Activated CD4-positive, CD25-positive, alpha-beta regulatory T cell treated with anti-CD3 and anti-CD28 coated beads, Interleukin-2, amount 50 U/mL, for 16 hours (primary cell): ENCODE data around the gene TMEM204.

Source experiments
- DNase-seq: peaks from one replicate; pipeline ENCODE4 v3.0.0-alpha.2; 2020; ENCODE audit warnings: low read depth, low spot score

The TMEM204 gene

DNA sequence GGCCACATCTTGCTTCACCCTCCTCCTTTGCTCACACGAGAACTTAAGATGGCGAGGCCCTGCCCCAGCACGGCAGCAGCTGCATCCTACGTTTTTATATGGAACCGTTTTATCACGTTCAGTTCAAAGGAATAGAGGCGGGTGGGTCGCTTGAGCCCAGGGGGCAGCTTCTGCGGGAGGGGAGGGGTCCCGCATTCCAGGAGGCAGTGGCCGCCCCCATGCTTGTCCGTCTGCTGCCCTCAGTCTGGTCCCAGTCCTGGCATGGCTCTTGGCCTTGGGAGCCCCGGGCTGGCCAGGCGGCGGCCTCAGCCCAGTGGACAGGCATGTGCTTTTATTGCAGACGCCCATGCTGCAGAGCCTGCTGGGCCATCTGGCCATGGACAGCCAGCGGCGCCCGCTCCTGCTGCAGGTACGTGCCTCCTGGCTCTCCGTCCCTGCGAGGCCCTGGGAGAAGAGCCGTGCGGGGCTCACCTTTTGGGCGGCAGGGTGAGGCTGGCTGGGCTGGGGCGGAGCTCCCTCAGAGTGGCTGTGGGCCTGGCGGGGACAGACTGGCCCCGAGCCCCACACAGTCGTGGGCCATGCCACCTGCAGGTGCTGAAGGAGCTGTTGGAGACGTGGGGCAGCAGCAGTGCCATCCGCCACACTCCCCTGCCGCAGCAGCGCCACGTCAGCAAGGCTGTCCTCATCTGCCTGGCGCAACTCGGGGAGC lies 33.6 kb upstream of the TMEM204 start:
- no peak for DNase-seq

DNA sequence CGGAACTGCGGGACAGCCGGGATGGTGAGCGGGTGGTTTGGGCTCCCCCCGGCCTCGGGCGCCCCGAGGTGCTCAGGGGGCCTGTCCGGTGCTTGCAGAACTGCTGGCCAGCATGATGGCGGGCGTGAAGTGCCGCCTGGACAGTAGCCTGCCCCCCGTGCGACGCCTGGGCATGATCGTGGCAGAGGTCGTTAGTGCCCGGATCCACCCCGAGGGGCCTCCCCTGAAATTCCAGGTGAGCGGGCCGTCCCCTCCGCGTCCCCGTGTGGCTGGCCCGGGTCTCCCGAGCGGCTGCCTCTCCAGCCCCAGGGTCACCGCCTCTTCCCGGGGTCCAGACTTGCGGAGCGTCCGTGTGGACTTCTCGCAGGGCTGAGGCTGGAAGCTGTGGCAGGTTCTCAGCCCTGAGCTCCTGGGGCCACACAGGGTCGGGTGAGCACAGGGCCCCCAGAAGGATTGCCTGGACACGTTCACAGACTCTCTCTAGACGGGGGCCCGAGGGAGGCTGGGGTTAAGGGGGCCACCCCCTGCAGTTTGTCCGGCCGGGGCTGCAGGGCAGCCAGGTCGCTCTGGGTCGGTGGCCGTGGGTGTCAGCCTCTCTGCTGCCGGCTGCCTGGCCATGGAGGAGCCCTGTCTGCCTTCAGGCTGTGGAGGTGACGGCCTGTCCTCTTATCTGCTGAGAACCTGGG lies 32.9 kb upstream of the TMEM204 start:
- DNase-seq: no peak

DNA sequence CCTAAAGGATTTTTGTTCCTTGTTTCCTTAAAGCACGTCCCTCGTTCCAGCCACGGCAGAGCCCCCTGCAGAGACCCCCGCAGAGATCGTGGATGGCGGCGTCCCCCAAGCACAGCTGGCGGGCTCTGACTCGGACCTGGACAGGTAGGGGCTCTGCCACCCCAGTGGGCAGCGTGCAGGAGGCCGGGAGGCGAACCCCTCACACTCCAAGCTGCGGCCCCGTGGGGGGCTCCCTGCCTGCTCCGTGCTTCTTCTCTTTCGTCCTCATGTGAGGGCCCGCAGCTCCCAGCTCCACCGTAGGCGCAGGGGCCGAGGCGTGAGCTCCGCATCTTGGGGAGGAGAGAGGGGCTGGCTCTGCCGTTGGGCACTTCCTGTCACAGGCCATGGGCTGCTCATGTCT lies 31.8 kb upstream of the TMEM204 start:
- DNase-seq: no peak

GRCh38 chr16:1502092-1503004 lies 31.1 kb upstream of the TMEM204 start:
- DNase-seq: no peak

GRCh38 chr16:1503110-1503955 lies 30.1 kb upstream of the TMEM204 start:
- DNase-seq: no peak

- DNase-seq: no peak
Measured at GRCh38 chr16:1505073-1505844, 28.2 kb upstream of the TMEM204 start.

GRCh38 chr16:1505912-1506311 lies 27.6 kb upstream of the TMEM204 start:
- DNase-seq: no peak

DNA sequence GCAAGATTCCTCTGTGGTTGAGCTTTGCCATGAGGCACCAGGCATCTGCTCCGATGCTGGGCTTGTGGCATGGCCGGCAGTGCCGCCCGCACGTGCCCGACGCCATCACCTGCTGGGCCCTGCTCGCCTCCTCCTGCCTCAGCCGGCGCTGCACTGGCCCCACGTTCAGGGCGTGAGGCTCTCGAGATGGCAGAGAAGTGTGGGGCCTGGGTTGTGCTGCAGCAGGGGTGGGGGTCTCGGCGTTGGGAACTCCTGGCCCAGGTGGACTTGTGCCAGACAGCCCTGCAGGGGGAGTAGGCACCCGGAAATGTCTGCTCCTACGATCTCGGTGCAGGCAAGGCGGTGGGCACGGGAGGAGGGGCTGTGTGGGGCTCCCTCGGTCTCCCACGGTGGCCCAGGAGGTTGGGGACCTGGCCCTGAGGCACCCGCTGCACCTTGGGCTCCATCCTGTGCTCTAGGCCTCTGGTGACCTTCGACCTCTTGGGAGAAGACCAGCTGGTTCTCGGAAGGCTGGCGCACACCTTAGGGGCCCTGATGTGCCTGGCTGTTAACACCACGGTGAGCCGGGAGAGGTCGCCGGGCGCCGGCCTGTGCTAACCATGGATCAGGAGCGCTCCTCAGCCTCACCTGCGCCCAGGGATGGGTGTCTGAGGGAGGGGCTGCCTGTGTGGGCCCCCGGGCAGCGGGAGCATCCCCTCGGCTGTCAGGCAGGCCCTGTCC lies 26.8 kb upstream of the TMEM204 start:
- no peak for DNase-seq

DNA sequence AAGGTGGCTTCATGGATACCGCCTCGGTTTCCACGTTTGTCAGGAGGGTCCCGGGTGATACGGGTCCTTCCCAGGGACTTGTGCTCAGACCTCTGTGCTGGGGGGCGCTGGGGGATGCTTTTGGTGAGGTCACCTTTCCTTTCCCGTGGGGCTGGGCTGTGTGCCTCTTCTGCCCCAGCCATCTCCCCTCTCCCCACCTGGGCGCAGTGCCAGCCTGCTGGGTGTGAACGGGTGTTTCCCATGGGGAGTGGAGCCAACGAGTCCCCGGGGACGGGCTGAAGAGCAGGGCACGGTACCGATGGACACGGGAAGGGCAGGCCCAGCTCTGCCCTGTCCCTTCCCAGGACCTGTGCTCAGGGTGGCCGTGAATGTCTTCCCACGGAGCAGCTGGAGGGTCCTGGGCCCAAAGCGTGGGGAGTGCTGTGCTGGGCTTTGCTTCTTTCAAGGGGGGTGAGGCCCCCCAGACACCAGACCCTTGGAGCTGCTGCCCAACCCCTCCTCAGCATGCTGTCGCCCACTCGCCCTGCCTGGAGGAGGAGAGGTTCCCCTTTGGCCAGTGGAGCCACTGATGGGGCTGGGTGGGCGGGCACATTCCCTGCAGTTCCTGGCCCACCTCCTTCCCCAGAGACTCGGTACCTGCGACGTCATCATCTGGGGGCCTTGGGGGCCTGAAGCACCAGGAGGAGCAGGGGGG lies 24.8 kb upstream of the TMEM204 start:
- no peak for DNase-seq

GRCh38 chr16:1509307-1510221 lies 23.9 kb upstream of the TMEM204 start:
- DNase-seq: no peak

GRCh38 chr16:1510272-1510671 lies 23.2 kb upstream of the TMEM204 start:
- DNase-seq: no peak

DNA sequence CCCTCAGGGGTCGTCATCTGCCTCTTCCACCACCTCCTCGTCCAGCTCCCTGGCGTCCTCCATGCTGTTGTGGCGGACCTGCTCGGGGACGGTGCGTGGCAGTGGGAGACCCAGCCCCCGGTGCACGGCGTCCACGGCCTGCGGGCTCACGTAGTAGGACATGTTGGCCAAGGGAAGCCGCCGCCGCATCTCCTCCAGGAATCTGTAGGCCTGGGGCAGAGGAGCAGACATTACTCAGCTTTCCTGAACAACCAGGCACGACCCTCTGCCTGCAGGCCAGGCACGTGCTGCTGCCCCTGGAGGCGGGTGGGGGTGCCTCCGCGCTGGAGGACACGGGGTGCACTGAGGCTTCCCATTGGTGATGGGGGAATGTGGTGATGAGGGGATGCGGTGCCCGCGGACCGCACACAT lies 22.5 kb upstream of the TMEM204 start:
- DNase-seq: no peak

DNA sequence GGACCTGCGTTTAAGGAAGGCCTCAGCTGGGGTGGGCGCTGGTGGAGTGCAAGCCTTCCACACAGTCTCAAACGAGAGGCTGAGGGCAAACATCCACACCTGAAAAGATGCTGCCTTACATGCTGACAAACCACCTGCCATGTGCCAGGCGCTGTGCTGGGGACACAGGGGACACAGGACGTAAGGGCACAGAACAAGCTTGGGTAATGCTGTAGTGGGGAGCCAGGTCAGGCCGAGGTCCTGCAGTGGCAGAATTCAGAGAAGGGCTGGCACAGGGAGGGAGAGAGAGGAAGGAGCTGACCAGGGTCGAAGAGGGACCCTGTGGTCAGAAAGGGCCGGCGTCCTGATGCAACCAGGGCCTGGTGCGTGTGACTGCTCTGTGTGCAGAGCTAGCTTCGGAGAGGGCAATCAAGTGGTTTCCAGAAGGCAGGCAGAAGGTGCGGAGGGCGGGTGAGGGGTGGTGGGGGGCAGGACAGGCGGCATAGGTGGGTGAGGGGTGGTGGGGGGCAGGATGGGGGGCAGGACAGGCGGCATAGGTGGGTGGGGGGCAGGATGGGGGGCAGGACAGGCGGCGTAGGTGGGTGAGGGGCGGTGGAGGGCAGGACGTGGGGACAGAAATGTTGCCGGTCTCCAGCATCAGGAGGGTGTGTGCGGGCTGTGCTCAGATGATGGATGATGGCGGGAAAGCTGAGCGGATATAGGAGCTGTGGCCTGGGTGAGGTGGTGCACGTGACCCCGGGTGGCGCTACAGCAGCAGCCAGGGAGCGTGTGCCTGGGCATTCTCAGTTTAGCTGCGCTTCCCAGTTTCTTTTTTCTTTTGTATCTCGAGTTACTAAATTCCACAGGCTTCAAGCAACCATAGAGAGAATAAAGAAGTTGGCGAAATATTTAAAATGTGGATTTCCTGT lies 21.6 kb upstream of the TMEM204 start:
- no peak for DNase-seq

- no peak for DNase-seq
Measured at GRCh38 chr16:1512774-1513173, 20.7 kb upstream of the TMEM204 start.

GRCh38 chr16:1514507-1514906 lies 19.0 kb upstream of the TMEM204 start:
- no peak for DNase-seq

DNA sequence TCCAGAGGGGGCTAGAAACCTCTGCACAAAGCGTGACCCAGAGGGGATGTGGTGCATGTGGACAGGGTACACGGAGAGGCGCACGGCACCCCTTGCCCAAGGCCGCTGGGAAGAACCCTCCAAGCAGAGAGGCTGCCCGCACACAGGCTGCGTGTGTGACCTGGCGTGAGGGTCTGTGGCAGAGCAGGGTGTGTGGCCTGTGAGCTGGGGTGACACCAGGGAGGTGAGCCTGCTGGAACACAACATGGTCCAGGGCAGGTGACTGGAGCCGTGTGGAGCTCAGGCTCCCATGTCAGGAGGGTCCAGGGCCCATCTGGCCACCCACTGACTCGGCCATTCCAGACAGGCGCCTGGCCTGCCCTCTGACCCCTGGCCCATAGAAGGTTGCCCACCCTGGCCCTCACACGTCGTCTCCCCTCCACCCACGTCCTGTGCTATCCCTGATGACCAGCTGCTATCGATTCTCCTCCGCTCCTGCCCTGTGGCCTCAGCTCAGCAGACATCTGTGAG lies 14.8 kb upstream of the TMEM204 start:
- DNase-seq: no peak

GRCh38 chr16:1519831-1520230 lies 13.6 kb upstream of the TMEM204 start:
- DNase-seq: no peak
